ENCODE results near the gene TMEM209.
"Not testable (repeated sequence)": the region's sequence is repeated elsewhere in the genome, so short reads cannot be mapped to it uniquely, and the experiment has no call there.

TMEM209 gene

DNA sequence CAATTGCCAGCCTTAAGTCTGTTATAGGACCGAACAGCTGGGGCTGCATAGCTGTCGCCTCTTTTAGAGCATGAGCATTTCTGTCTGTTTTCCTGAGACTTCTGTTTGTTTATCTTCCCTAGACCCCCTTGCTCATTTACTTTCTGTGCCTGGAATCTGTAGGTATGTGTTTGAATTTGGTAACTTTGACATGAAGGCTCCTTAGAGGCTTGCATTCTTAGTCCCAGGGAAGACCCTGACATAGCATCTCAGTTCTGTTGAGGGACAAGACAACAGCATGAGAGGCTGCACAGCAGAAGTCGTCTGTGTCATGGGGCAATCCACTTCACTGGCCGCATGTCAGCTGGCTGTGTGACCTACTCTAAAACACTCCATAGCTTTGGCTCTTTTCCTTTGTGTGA is 76.2 kb downstream of the TMEM209 start:
- no peak for DNase-seq

DNA sequence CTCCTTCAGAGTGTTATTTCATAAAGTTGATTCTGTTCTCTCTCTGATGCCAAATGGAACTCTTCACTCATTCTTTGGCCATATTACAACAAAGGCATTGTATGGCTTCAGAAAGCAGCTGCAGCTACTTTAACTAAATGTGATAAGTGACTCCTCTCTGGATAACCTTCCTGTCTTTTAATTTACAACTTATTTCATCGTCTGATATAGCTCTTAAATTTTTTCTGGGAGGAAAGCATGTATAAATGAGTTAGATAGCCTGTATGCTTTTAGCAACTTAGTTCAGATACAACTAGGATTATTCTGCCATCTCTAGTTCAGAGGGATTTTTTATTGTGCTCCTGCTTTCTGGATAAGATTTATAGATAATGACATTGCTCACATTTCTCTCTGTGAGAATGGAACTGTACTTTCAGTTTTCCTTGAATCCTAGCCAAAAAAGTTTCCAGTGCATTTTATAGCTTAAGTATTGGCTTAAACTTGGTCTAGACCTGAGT is 77.3 kb downstream of the TMEM209 start:
- no peak for DNase-seq

GRCh38 chr7:130127404-130127803 is 77.8 kb downstream of the TMEM209 start:
- DNase-seq, result no peak

DNA sequence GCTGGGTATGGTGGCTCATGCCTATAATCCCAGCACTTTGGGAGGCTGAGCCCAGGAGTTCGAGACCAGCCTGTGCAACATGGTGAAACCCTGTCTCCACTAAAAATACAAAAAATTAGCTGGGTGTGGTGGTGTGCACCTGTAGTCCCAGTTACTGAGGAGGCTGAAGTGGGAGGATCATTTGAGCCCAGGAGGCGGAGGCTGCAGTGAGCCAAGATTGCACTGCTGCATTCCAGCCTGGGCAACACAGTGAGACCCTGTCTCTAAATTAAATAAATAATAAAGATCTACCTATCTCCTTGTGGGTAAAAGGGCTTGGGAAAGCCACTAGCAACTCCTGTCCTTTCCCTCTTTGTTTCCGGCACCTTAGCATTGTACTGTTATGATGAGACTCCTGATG is 78.4 kb downstream of the TMEM209 start:
- DNase-seq, result not testable (repeated sequence)

DNA sequence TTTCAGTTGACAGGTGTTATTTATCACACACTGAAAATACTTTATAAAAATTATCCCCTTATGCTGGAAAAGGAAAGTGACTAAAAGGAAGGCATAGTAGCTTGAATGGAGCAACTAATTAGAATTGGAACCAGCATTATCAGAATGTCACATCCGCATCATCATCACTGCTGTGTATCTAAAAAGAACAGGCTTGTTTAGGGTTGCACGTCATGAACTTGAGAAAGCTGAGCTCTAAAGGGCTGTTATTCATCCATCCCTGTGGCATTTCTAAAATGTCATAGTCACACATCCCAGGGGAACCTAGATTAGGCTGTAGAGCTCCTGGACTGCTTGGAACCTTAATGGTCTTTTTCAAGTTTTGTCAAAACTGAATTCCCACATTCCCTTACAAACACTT is 80.5 kb downstream of the TMEM209 start:
- no peak for DNase-seq

GRCh38 chr7:130123501-130123900 is 81.7 kb downstream of the TMEM209 start:
- DNase-seq, result no peak

DNA sequence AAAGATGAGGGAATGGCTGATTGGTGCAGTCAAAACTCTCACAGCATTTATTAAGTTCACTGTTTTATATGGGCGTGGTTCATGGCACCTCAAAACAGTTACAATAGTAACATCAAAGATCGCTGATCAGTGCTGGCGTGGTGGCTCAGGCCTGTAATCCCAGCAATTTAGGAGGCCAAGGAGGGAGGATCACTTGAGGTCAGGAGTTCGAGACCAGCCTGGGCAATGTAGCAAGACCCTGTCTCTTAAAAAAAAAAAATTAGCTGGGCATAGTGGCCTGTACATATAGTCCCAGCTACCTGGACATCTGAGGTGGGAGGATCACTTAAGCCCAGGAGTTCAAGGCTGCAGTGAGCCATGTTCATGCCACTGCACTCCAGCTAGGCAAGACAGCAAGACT is 86.4 kb downstream of the TMEM209 start:
- DNase-seq, result no peak

- DNase-seq, result no peak
Observed at GRCh38 chr7:130118294-130118693, 86.9 kb downstream of the TMEM209 start.

- DNase-seq, result no peak
Observed at GRCh38 chr7:130114776-130115175, 90.4 kb downstream of the TMEM209 start.

Measured in hypothalamus (tissue), 51 donors.